ENCODE measurements around the gene RGS3.

Gene RGS3

GRCh38 chr9:113509463-113509862, 45.9 kb downstream of the RGS3 start:
- Histone ChIP-seq H3K36me3 (ENCODE audit: control insufficient read depth, insufficient read depth, low read length) (peaks cover 5% of the 10 kb centered on the region), H3K9ac (ENCODE audit: low read length) (no peak overlapping the region), H3K4me1 (ENCODE audit: control insufficient read depth, insufficient read depth, low read length) (no peaks in the 10 kb centered on the region)

GRCh38 chr9:113511047-113511521, 47.6 kb downstream of the RGS3 start:
- no peak overlapping the region for H3K4me3 ChIP-seq (ENCODE audit: low read length)
- peaks cover 5% of the 10 kb centered on the region for H3K36me3 ChIP-seq (ENCODE audit: control insufficient read depth, insufficient read depth, low read length)
- no peaks in the 10 kb centered on the region for H3K27me3 ChIP-seq (ENCODE audit: control insufficient read depth, insufficient read depth, low read length)
- peak overlapping the region; percentile 1 for H3K9ac ChIP-seq (ENCODE audit: low read length)
- no peaks in the 10 kb centered on the region for H3K4me1 ChIP-seq (ENCODE audit: control insufficient read depth, insufficient read depth, low read length)
- no peak overlapping the region for H3K27ac ChIP-seq (ENCODE audit: low read depth, low read length)

More at GRCh38 chr9:113509463-113509862, 45.9 kb downstream of the RGS3 start:
- Histone ChIP-seq H3K27me3 (ENCODE audit: control insufficient read depth, insufficient read depth, low read length) (no peaks in the 10 kb centered on the region), H3K4me3 (ENCODE audit: low read length) (no peak overlapping the region), H3K27ac (ENCODE audit: low read depth, low read length) (no peak overlapping the region)

- Histone ChIP-seq H3K4me3 (ENCODE audit: low read length) (no peak overlapping the region), H3K4me1 (ENCODE audit: control insufficient read depth, insufficient read depth, low read length) (no peaks in the 10 kb centered on the region), H3K9ac (ENCODE audit: low read length) (no peak overlapping the region), H3K27me3 (ENCODE audit: control insufficient read depth, insufficient read depth, low read length) (no peaks in the 10 kb centered on the region), H3K27ac (ENCODE audit: low read depth, low read length) (no peak overlapping the region), H3K36me3 (ENCODE audit: control insufficient read depth, insufficient read depth, low read length) (peaks cover 5% of the 10 kb centered on the region)
Observed at GRCh38 chr9:113511856-113512761, 48.6 kb downstream of the RGS3 start.

- no peak overlapping the region for H3K4me3 ChIP-seq (ENCODE audit: low read length)
- no peaks in the 10 kb centered on the region for H3K27me3 ChIP-seq (ENCODE audit: control insufficient read depth, insufficient read depth, low read length)
- no peaks in the 10 kb centered on the region for H3K4me1 ChIP-seq (ENCODE audit: control insufficient read depth, insufficient read depth, low read length)
- no peaks in the 10 kb centered on the region for H3K36me3 ChIP-seq (ENCODE audit: control insufficient read depth, insufficient read depth, low read length)
- no peak overlapping the region for H3K9ac ChIP-seq (ENCODE audit: low read length)
- H3K27ac ChIP-seq (ENCODE audit: low read depth, low read length), result no peak overlapping the region
Observed at GRCh38 chr9:113513111-113513510, 49.6 kb downstream of the RGS3 start.

GRCh38 chr9:113513536-113513935, 50.0 kb downstream of the RGS3 start:
- Histone ChIP-seq H3K27me3 (ENCODE audit: control insufficient read depth, insufficient read depth, low read length) (no peaks in the 10 kb centered on the region), H3K4me1 (ENCODE audit: control insufficient read depth, insufficient read depth, low read length) (no peaks in the 10 kb centered on the region), H3K27ac (ENCODE audit: low read depth, low read length) (no peak overlapping the region), H3K9ac (ENCODE audit: low read length) (no peak overlapping the region), H3K36me3 (ENCODE audit: control insufficient read depth, insufficient read depth, low read length) (no peaks in the 10 kb centered on the region), H3K4me3 (ENCODE audit: low read length) (no peak overlapping the region)

GRCh38 chr9:113514061-113514460, 50.5 kb downstream of the RGS3 start:
- Histone ChIP-seq H3K4me3 (ENCODE audit: low read length) (no peak overlapping the region), H3K9ac (ENCODE audit: low read length) (no peak overlapping the region), H3K36me3 (ENCODE audit: control insufficient read depth, insufficient read depth, low read length) (no peaks in the 10 kb centered on the region), H3K27ac (ENCODE audit: low read depth, low read length) (no peak overlapping the region), H3K4me1 (ENCODE audit: control insufficient read depth, insufficient read depth, low read length) (no peaks in the 10 kb centered on the region), H3K27me3 (ENCODE audit: control insufficient read depth, insufficient read depth, low read length) (no peaks in the 10 kb centered on the region)

GRCh38 chr9:113514748-113515147, 51.2 kb downstream of the RGS3 start:
- H3K4me1 ChIP-seq (ENCODE audit: control insufficient read depth, insufficient read depth, low read length), result no peaks in the 10 kb centered on the region
- H3K4me3 ChIP-seq (ENCODE audit: low read length), result no peak overlapping the region
- no peak overlapping the region for H3K27ac ChIP-seq (ENCODE audit: low read depth, low read length)
- H3K36me3 ChIP-seq (ENCODE audit: control insufficient read depth, insufficient read depth, low read length), result no peaks in the 10 kb centered on the region
- no peaks in the 10 kb centered on the region for H3K27me3 ChIP-seq (ENCODE audit: control insufficient read depth, insufficient read depth, low read length)
- no peak overlapping the region for H3K9ac ChIP-seq (ENCODE audit: low read length)

GRCh38 chr9:113515862-113516261, 52.3 kb downstream of the RGS3 start:
- Histone ChIP-seq H3K27ac (ENCODE audit: low read depth, low read length) (no peak overlapping the region), H3K36me3 (ENCODE audit: control insufficient read depth, insufficient read depth, low read length) (no peaks in the 10 kb centered on the region)

GRCh38 chr9:113516840-113517577, 53.5 kb downstream of the RGS3 start:
- peaks cover 4% of the 10 kb centered on the region for H3K4me1 ChIP-seq (ENCODE audit: control insufficient read depth, insufficient read depth, low read length)
- no peak overlapping the region for H3K4me3 ChIP-seq (ENCODE audit: low read length)
- H3K27me3 ChIP-seq (ENCODE audit: control insufficient read depth, insufficient read depth, low read length), result no peaks in the 10 kb centered on the region
- H3K27ac ChIP-seq (ENCODE audit: low read depth, low read length), result no peak overlapping the region
- no peak overlapping the region for H3K9ac ChIP-seq (ENCODE audit: low read length)
- no peaks in the 10 kb centered on the region for H3K36me3 ChIP-seq (ENCODE audit: control insufficient read depth, insufficient read depth, low read length)

More at GRCh38 chr9:113515862-113516261, 52.3 kb downstream of the RGS3 start:
- Histone ChIP-seq H3K27me3 (ENCODE audit: control insufficient read depth, insufficient read depth, low read length) (no peaks in the 10 kb centered on the region), H3K4me3 (ENCODE audit: low read length) (no peak overlapping the region), H3K4me1 (ENCODE audit: control insufficient read depth, insufficient read depth, low read length) (no peaks in the 10 kb centered on the region), H3K9ac (ENCODE audit: low read length) (no peak overlapping the region)

- Histone ChIP-seq H3K9ac (ENCODE audit: low read length) (no peak overlapping the region), H3K36me3 (ENCODE audit: control insufficient read depth, insufficient read depth, low read length) (no peaks in the 10 kb centered on the region), H3K27ac (ENCODE audit: low read depth, low read length) (peak overlapping the region; percentile 52), H3K4me3 (ENCODE audit: low read length) (no peak overlapping the region), H3K27me3 (ENCODE audit: control insufficient read depth, insufficient read depth, low read length) (no peaks in the 10 kb centered on the region), H3K4me1 (ENCODE audit: control insufficient read depth, insufficient read depth, low read length) (peaks cover 29% of the 10 kb centered on the region)
Observed at GRCh38 chr9:113519426-113520108, 56.0 kb downstream of the RGS3 start.

GRCh38 chr9:113520109-113520642, 56.6 kb downstream of the RGS3 start:
- Histone ChIP-seq H3K9ac (ENCODE audit: low read length) (no peak overlapping the region), H3K27ac (ENCODE audit: low read depth, low read length) (peak overlapping the region; percentile 52), H3K4me3 (ENCODE audit: low read length) (peak overlapping the region; percentile 46), H3K4me1 (ENCODE audit: control insufficient read depth, insufficient read depth, low read length) (peaks cover 32% of the 10 kb centered on the region), H3K36me3 (ENCODE audit: control insufficient read depth, insufficient read depth, low read length) (no peaks in the 10 kb centered on the region), H3K27me3 (ENCODE audit: control insufficient read depth, insufficient read depth, low read length) (no peaks in the 10 kb centered on the region)

All from rectal smooth muscle tissue (tissue), 1 donor.